SU-DHL-6 (cell line): ENCODE data around the gene SH2D1B.

Experiments
- EZH2phosphoT487 ChIP-seq: fragments of 200-600 bp; sonication (generic), shearing (Covaris generic); conservative IDR thresholded peaks from 2 replicates; pipeline ENCODE4 v1.6.1; 2018; ENCODE audit warnings: mild to moderate bottlenecking, antibody characterized with exemption, low read length, moderate library complexity, mixed read lengths
- TF ChIP-seq, protein P1 (sequence below): fragments of 200-600 bp; sonication (generic); IDR thresholded peaks from one replicate; pipeline ENCODE4 v1.5.1; 2017; ENCODE audit warnings: antibody characterized with exemption, mild to moderate bottlenecking, low read length, moderate library complexity; ENCODE audit not compliant: insufficient read depth, poor library complexity, severe bottlenecking

DNA sequence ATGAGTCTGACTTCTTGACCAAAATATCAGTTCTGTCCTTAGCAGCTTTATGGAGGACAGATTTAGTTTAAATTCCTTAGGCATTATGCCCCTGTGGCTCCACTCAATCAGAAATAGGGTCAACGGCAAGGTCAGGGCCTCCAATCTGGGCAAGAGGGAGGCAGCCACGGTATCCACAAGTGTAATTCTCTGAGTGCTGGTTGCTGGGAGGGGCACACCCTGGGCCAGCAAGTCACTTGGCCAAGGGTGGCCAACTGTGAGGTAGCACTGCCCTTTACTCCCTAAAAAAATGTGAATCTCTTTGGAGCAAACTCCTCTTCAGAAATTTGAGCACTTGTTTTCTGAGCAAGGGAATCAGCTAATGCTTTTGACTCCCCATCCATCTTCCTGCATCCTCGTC, 48.1 kb downstream of the SH2D1B start:
- TF ChIP-seq, protein P1, sequence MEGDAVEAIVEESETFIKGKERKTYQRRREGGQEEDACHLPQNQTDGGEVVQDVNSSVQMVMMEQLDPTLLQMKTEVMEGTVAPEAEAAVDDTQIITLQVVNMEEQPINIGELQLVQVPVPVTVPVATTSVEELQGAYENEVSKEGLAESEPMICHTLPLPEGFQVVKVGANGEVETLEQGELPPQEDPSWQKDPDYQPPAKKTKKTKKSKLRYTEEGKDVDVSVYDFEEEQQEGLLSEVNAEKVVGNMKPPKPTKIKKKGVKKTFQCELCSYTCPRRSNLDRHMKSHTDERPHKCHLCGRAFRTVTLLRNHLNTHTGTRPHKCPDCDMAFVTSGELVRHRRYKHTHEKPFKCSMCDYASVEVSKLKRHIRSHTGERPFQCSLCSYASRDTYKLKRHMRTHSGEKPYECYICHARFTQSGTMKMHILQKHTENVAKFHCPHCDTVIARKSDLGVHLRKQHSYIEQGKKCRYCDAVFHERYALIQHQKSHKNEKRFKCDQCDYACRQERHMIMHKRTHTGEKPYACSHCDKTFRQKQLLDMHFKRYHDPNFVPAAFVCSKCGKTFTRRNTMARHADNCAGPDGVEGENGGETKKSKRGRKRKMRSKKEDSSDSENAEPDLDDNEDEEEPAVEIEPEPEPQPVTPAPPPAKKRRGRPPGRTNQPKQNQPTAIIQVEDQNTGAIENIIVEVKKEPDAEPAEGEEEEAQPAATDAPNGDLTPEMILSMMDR = no peak
- no peak for TF ChIP-seq EZH2phosphoT487
